Islet precursor cell (in vitro differentiated cells): ENCODE measurements around the gene COX5A.
"Not testable (repeated sequence)": the region's sequence is repeated elsewhere in the genome, so short reads cannot be mapped to it uniquely, and the experiment has no call there.

Source experiments
- DNase-seq: peaks from one replicate; pipeline ENCODE4 v3.0.0-alpha.2; 2018

COX5A gene

DNA sequence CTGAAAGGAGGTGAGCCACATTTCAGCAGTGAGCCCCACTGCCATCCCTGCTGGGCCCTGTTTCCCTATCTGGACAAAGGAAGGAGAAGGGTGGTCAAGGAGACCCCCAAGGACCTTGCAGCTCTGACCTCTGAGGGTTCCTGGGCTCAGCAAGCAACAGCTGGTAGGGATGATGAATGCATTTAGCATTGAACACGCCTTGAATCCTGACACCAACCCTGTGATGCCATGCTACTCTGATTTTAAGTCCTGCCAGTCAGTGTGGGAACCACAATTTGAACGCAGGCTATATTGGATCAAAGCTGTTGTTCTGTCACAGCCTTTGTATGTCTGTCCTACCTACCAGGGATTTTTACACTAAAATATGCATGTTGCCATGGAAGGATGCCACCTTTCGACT lies 41.6 kb downstream of the COX5A start:
- DNase-seq = no peak

DNA sequence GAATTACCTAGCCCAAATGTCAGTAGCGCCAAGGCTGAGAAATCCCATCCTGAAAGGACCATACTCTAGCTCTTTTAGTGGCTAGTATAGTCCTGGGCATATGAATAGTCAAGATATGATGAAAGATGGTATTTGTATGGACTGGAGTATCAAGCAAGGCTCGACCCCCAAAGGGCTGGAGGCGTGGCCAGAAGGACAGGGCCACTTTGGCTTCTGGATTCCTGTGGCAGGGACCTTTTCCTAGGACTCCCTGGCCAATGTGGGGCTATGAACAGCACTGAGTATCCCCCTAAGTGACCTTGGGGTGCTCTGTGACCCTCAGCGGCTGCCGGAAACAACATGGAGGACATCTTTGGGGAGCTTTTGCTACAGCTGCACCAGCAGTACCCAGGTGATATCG lies 42.0 kb downstream of the COX5A start:
- DNase-seq = no peak

DNA sequence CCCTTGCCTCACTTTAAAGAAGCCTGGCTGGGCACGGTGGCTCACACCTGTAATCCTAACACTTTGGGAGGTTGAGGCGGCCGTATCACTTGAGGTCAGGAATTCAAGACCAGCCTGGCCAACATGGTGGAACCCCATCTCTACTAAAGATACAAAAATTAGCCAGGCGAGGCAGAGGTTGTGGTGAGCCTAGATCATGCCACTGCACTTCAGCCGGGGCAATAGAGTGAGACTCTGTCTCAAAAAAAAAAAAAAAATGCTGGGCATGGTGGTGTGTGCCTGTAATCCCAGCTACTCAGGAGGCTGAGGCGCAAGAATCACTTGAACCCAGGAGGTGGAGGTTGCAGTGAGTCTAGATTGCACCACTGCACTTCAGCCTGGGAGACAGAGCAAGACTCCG lies 43.5 kb downstream of the COX5A start:
- not testable (repeated sequence) for DNase-seq

DNA sequence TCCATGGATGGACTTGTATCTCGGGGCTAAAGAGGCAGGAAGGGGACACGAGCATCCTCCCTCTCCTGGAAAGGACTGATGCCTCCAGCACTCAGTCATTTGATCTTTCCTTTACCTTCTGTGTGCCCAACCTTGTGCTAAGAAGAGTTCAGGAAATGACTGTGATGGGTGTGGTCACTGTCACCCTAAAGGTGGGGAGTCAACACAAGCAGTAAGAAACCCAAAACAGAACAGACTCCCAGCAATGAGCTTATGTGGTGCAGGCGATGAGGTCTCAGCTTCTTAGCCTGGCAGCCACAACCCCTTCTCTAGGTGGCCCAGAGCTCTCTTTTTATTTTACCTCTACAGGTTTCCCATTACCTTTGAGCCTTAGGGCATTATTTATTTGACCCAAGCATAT lies 44.2 kb downstream of the COX5A start:
- DNase-seq = no peak

DNA sequence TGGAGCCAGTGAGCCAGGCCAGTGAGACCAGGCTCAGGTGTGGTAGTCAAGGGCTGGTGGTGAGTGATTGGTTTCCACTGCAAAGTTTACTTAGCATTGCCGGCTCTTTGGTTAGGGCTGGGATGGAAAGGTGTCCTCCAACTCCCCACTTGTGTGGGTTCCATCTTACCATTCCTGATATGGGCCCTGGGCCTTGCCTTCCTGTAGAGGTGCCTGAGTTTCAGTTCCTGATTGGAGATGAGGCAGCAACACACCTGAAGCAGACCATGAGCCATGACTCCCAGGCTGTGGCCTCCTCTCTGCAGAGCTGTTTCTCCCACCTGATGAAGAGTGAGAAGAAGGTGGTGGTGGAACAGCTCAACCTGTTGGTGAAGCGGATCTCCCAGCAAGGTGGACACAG lies 44.9 kb downstream of the COX5A start:
- DNase-seq = no peak

DNA sequence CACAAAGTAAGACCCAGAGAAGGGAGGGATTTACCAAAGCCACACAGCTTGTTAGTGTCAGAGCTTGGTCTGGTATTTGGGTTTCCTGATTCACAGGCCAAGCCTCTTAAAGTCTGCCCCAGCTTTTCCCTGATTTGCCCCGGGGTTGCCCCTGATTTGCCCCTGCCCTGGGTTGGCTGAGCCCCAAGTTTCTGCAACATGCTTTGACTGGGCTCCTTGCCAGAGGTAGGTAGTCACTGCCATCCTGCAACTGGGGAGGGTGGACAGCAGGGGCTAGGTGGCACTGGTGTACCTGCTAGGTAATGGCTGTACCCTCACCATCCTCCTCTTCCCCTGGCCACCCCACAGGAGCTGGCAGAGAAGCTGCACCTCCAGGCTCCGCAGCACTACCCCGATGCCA lies 45.6 kb downstream of the COX5A start:
- no peak for DNase-seq

DNA sequence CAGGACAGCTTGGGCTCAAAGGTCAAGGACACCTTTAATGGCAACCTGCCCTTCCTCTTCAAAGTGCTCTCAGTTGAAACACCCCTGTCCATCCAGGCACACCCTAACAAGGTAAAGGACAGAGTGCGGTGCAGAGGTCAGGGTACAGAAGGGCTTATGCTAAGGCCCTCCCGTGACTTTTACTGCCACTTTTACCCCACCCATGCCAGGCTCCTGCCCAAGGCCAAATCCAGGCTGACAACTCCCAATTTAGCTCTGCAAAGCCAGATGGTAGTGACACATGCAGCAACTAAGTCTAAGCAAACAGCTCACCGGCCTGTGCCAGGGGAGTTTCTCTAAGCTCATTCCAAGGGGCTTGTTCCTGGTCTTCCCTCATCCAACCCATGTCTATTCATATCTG lies 46.4 kb downstream of the COX5A start:
- DNase-seq = no peak

DNA sequence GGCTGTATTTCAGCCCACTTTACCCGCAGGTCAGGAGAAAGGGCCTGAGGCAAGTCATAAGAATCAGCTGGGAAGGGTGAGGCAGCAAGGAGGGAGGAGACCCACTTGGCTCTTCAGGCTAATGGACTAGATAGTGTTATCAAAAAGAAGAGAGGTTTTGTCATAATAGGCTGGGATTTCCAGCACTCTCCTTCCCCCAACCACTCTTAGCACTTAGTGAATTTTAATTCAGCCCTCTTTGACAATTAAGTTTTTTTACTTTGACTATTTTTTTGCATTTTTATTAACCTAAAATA lies 47.3 kb downstream of the COX5A start:
- no peak for DNase-seq

DNA sequence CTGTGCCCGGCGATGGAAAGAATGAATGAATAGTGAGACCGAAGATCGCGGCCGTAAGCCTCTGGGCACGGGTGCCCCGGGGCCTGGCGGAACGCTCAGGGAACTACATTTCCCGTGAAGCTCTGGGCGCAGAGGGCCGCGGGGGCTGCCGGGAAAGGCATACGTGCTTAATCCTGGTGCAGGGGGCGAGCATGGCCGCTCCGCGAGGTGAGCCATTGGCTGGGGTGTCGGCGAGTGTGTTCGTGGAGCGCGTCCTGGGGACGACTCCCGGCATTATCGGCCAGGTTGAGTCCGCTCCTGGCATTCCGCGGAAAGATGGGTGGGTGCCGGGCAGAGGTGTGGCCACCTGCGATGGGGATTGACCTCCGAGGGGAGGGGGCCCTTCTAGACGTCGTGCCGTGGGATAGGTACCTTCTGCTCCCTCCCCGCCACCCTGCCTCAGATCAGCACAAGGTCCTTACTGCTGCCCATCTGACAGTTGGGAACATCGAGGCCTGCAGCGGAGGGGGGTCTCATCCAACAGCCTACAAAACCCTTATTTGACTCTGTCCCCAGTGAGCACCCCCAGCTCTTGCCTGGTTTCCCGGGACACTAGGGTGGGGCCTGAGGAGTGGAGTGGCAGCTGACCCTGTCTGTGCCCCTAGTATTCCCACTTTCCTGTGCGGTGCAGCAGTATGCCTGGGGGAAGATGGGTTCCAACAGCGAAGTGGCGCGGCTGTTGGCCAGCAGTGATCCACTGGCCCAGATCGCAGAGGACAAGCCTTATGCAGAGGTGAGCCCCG lies 47.8 kb downstream of the COX5A start, which contains the start of gene MPI:
Gene MPI (plus strand): TSS at position 160 of the 782 bp plus-strand sequence. CDS start 32 bp downstream, at position 192.
- peak; percentile 93 for DNase-seq

DNA sequence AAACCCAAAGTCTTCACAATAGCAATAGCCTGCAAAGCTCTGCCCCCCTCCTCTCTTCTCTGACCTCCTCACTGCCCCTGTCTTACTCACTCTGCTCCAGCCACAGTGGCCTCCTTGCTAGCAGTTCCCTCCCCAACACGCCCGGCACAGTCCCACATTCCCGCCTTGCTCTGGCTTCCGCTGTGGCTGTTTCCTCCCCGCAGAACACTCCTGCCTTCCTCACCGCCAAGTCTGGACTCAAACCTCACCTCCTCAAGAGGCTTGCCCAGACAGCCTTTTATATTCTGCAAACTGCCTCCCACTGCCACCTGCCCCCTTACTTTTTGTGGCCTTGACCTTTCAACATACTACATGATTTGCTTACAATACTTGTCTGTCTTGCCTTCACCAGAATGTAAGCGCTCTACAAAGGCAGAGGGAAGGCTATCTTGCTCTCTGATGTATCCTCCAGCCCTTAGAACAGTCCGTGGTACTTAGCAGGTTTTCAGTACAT lies 48.4 kb downstream of the COX5A start:
- peak; percentile 86 for DNase-seq

DNA sequence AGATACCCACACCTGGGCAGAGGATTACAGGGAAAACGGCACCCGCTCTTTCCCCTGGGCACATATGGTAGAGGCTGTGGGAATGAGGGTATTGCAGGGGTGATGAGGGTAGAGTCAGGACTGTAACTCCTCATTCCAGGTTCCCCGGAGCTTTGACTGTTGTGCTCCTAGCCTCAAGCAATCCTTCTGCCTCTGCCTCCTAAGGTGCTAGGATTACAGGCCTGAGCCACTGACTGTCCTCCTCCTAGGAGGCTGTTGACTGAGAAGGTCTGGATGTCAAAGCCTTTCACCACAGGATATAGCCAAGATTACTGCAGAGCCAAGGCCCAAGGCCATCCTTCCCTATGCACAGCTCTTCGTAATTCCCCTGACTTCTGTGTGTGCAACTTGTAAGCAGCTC lies 49.2 kb downstream of the COX5A start:
- DNase-seq = no peak

DNA sequence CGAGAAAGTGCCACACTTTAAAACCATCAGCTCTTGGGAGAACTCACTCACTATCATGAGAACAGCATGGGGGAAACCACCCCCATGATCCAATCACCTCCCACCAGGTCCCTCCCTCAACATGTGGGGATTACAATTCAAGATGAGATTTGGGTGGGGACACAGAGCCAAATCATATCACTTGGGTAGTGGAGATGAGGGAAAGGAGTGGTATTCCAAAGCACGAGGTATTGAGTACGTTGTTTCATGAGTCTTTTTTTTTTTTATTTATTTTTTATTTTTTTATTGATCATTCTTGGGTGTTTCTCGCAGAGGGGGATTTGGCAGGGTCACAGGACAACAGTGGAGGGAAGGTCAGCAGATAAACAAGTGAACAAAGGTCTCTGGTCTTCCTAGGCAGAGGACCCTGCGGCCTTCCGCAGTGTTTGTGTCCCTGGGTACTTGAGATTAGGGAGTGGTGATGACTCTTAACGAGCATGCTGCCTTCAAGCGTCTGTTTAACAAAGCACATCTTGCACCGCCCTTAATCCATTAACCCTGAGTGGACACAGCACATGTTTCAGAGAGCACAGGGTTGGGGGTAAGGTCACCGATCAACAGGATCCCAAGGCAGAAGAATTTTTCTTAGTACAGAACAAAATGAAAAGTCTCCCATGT lies 50.2 kb downstream of the COX5A start:
- DNase-seq = not testable (repeated sequence)

DNA sequence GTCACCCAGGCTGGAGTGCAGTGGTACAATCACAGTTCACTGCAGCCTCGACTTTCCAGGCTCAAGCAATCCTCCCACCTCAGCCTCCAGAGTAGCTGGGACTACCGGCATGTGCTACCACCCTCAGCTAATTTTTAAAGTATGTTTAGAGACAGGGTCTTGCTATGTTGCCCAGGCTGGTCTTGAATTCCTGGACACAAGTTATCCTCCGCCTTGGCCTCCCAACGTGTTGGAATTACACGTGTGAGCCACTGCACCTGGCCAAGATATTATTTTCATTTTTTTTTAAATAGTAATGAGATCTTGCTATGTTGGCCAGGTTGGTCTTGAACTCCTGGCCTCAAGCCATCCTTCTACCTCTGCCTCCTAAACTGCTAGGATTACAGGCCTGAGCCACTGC lies 52.4 kb downstream of the COX5A start:
- DNase-seq = no peak

DNA sequence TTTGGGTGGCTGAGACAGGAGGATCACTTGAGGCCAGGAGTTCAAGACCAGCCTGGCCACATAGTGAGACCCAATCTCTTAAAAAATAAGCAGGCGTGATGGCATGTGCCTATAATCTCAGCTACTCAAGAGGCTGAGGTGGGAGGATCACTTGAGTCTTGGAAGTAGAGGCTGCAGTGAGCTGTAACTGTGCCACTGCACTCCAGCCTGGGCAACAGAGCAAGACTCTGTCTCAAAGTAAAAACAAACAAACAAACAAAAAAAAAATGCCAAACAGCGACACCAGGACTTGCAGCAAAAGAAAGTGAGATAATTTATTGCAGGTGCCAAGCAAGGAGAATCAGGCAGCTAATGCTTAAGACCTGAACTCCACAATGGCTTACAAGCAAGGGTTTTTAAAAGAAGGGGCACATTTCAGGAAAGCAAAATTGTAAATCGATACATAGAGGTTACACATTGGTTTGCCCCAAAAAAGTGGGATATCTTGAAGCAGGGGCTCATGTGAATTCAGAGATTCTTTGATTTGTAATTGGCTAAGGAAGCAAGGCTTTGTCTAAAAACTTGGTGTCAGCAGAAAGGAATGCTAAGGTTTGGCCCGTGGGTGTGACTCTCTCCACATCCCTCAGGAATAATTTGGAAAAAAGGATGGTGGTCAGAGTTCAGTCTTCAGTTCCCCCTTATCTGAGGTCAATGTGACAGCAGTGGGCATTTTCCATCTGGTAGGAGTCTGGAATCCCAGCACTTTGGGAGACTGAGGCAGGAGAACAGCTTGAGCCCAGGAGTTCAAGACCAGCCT lies 53.2 kb downstream of the COX5A start:
- DNase-seq = no peak

DNA sequence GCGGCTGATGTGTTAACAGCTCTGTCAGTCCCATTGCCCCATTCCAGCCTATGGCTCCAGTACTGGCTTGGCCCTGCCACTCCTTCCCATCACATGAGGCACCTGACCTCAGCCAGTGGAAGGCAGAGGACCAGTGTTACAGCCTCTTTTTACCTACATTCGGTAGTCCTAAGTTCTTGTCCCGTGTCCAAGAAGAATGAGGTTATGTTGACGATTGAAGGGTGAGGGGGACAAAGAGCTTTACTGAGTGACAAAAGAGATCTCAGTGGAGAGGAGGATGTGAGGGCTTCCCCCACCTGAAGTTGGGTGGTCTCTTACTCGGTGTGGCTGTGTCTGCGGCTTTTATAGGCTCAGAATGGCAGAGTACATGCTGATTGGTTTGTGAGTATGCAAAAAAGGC lies 55.3 kb downstream of the COX5A start:
- no peak for DNase-seq

DNA sequence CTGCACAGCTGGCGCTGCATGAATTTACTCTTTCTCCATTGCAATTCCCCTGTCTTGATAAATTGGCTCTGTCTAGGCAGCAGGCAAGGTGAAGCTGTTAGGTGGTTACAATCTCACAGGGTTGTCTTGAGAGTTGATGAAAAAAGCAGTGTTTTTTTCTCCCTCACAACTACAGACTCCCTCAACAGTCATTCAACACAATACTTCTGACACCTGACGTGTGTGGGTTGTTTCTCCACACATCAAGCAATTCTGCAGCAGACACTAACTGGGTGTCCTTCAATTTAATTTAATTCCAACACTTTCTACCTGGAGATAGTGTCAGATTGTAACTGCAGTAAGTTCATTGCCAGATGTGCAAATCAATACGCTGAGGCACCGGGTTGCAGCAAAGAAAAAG lies 59.6 kb downstream of the COX5A start:
- DNase-seq = no peak

DNA sequence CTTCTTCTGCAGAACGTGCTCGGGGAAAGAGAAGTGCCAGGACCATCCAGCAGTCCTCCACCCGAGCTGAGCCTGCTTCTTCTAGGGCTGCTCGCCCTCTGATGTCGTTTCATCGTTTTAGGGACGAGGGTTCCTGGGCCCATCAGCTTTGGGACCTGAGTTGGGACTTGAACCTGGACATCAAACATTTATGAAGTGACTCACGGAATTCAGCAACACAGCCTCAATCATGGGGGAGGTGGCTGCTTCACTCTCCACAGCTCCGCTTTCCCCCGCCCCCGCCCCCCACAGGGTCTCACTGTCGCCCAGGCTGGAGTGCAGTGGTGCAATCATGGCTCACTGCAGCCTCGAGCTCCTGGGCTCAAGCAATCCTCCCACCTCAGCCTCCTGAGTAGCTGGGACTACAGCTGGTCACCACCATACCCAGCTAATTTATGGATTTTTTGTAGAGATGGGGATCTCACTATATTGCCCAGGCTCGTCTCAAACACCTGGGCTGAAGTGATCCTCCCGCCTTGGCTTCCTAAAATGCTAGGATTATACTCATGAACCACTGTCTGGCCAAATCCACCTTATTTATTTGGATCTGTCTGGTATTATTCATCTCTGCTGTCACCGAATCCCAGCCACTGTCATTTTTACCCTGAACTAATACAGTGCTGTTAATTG lies 64.0 kb downstream of the COX5A start:
- DNase-seq = no peak

DNA sequence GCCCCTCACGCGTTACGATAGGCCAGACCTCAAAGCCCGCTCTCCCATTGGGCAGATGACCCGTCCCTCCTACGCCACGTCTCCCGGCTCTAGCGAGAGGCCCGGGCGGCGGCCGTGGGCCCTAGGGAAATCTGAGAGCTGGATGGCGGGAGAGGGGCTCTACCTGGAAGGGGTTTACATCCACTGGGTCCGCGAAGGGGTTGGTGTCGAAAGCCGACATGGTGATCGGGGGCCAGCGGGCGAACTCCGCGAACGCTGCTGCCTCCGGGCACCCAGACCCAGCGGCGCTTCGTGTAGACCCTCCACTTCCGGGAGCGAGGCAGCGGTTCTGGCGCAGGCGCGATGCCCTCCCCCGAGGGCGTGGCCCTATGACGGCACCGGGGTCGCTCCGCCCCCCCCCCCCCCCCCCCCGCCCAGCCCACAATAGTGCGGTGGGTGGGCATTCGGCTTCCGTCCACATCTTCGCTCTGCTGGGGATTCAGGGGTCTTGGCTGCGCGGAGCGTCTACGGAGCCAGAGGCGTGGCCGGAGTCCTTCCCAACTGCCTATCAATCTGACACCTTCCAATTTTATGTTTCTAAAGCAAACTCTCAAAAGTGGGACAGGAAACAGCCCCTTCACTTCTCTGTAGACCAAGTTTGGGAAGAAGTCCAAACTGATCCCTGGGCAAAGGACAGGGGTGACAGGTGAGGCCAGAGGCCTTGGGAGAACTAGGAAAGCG lies 64.7 kb downstream of the COX5A start, which contains the start of gene SCAMP2:
Gene SCAMP2 (minus strand): TSS at position 330 of the 720 bp plus-strand sequence. CDS start 110 bp downstream, at position 220.
- peak; percentile 98 for DNase-seq

DNA sequence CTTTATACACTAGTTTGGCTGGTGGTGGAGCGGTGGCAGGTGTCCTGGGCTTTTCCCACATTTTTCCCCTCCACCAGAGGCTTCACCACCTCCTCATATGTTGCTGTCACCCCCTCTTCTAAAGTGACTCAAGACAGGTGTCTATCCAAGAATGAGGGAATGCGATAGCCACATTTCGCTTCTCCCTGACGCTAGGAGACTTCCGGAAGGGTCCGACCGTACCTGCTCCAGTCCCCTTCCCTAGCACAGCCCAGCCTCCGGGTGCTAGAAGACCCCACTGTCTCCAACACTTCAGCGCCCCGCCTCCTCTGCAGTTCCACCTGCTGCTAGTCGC lies 65.2 kb downstream of the COX5A start:
- DNase-seq = no peak

DNA sequence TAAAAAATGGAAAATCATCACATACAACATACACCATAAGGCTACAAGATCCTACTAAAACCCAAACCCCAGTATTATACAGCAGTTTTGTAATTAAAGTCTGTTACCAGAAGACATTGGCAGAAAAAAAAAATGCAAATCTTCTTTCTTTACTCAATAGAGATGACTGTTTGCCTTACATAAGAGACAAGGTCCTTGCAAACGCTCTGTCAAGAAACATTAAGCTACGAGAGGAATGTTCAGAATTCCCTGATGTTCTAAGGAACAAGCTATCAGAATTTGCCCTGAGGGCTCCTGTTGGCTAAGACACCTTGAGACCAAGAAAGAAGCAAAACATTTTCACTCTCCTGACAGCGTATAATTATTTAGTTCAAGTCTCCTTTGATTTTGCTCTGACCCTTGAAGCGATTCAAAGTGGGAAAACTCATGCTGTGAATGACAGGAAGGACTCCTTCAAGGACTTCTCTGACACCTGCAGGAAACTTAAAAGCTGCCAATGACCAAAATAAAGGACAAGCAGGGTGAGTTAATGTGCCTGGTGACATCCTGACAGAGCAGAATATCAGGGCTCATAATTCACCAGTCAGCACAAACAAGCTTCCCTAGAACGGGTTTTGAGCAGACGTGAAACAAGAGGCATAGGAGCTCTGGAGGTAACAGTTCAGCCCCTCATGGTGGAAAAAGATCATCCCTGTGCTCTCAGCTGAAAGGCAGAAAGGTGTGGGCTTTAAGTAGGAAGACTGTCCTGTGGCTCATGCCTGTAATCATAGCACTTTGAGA lies 67.2 kb downstream of the COX5A start:
- peak; percentile 83 for DNase-seq
